ENCODE data around the gene EFNA2.

The EFNA2 gene

GRCh38 chr19:1290703-1291651, 5.3 kb downstream of the EFNA2 start:
- Histone ChIP-seq H3K23ac (ENCODE audit: low read depth, low read length, poor library complexity) (peak overlapping the region; percentile 43), H3K79me1 (ENCODE audit: low read depth, low read length) (peaks cover 37% of the 10 kb centered on the region), H3K36me3 (replicated peaks in 1 of 2; ENCODE audit: control insufficient read depth in 2 of 2, insufficient read depth in 2 of 2, low read length in 2 of 2) (peaks cover 0 to under 1% of the 10 kb centered on the region in 2 donors), H3K14ac (ENCODE audit: low read length) (no peak overlapping the region), H2BK120ac (ENCODE audit: low read depth, low read length) (no peak overlapping the region), H4K91ac (ENCODE audit: low read depth, low read length, poor library complexity) (no peak overlapping the region), H3K4ac (ENCODE audit: low read length) (no peak overlapping the region), H3K27me3 (ENCODE audit: control insufficient read depth in 3 of 3, insufficient read depth in 3 of 3, low read depth in 1 of 3, low read length in 3 of 3) (peaks cover 0 to 7% (median 0%) of the 10 kb centered on the region in 3 experiments), H3K18ac (ENCODE audit: low read length) (peak overlapping the region; percentile 83), H3K9ac (ENCODE audit: low read depth, low read length, poor library complexity) (peak overlapping the region; percentile 9), H2BK15ac (ENCODE audit: low read length) (peak overlapping the region; percentile 2), H4K8ac (ENCODE audit: low read depth, low read length) (peak overlapping the region; percentile 23), H2BK5ac (ENCODE audit: low read length) (peak overlapping the region; percentile 13), H3K4me3 (ENCODE audit: low read length in 2 of 2) (no peak overlapping the region), H3K27ac (replicated peaks; ENCODE audit: low read length) (no peak overlapping the region), H3K9me3 (replicated peaks in 1 of 2; ENCODE audit: control insufficient read depth in 2 of 2, insufficient read depth in 1 of 2, low read depth in 1 of 2, low read length in 2 of 2) (no peaks in the 10 kb centered on the region), H2BK12ac (ENCODE audit: low read length) (peak overlapping the region; percentile 58), H2AK5ac (ENCODE audit: low read depth, low read length) (peak overlapping the region; percentile 86), H3K4me1 (ENCODE audit: control insufficient read depth in 2 of 2, insufficient read depth in 1 of 2, low read depth in 1 of 2, low read length in 2 of 2) (peaks cover 12 to 16% of the 10 kb centered on the region in 2 donors), H2AFZ (ENCODE audit: low read length) (no peak overlapping the region), H3K4me2 (ENCODE audit: insufficient read depth, low read length, poor library complexity, severe bottlenecking) (no peak overlapping the region)
- no CpG with 5 or more reads among the region's 40 CpGs for WGBS, 2 donors (ENCODE audit: extremely low coverage in 2 of 2, insufficient read length in 2 of 2, insufficient replicate concordance in 1 of 2)
- no peak for DNase-seq (ENCODE audit: low spot score)

- Histone ChIP-seq H2BK12ac (ENCODE audit: low read length) (no peak overlapping the region), H4K91ac (ENCODE audit: low read depth, low read length, poor library complexity) (no peak overlapping the region)
These were observed 6.2 kb downstream of the EFNA2 start for GRCh38 chr19:1291761-1292418.

GRCh38 chr19:1292419-1293151, 6.9 kb downstream of the EFNA2 start:
- no peak overlapping the region for H2BK15ac ChIP-seq (ENCODE audit: low read length)
- peaks cover 6% of the 10 kb centered on the region in 2 donors for H3K4me1 ChIP-seq (ENCODE audit: control insufficient read depth in 2 of 2, insufficient read depth in 1 of 2, low read depth in 1 of 2, low read length in 2 of 2)
- no peak overlapping the region for H3K18ac ChIP-seq (ENCODE audit: low read length)
- no peak overlapping the region for H2BK5ac ChIP-seq (ENCODE audit: low read length)
- no peak for DNase-seq (ENCODE audit: low spot score)
- H3K27ac ChIP-seq (replicated peaks; ENCODE audit: low read length): no peak overlapping the region
- no peak overlapping the region for H3K4me3 ChIP-seq (ENCODE audit: low read length in 2 of 2)
- H3K4ac ChIP-seq (ENCODE audit: low read length): no peak overlapping the region
- H2BK12ac ChIP-seq (ENCODE audit: low read length): no peak overlapping the region
- no peaks in the 10 kb centered on the region for H3K9me3 ChIP-seq (replicated peaks in 1 of 2; ENCODE audit: control insufficient read depth in 2 of 2, insufficient read depth in 1 of 2, low read depth in 1 of 2, low read length in 2 of 2)
- no peak overlapping the region for H2AFZ ChIP-seq (ENCODE audit: low read length)
- peaks cover 0 to 8% (median 0%) of the 10 kb centered on the region in 3 experiments for H3K27me3 ChIP-seq (ENCODE audit: control insufficient read depth in 3 of 3, insufficient read depth in 3 of 3, low read depth in 1 of 3, low read length in 3 of 3)
- peaks cover 29% of the 10 kb centered on the region for H3K79me1 ChIP-seq (ENCODE audit: low read depth, low read length)
- no peak overlapping the region for H2AK5ac ChIP-seq (ENCODE audit: low read depth, low read length)
- H3K4me2 ChIP-seq (ENCODE audit: insufficient read depth, low read length, poor library complexity, severe bottlenecking): no peak overlapping the region
- H3K23ac ChIP-seq (ENCODE audit: low read depth, low read length, poor library complexity): no peak overlapping the region
- no CpG with 5 or more reads among the region's 17 CpGs for WGBS, 2 donors (ENCODE audit: extremely low coverage in 2 of 2, insufficient read length in 2 of 2, insufficient replicate concordance in 1 of 2)
- H4K91ac ChIP-seq (ENCODE audit: low read depth, low read length, poor library complexity): no peak overlapping the region
- H3K9ac ChIP-seq (ENCODE audit: low read depth, low read length, poor library complexity): no peak overlapping the region
- H3K14ac ChIP-seq (ENCODE audit: low read length): no peak overlapping the region
- peaks cover 3% of the 10 kb centered on the region in 2 donors for H3K36me3 ChIP-seq (replicated peaks in 1 of 2; ENCODE audit: control insufficient read depth in 2 of 2, insufficient read depth in 2 of 2, low read length in 2 of 2)
- no peak overlapping the region for H2BK120ac ChIP-seq (ENCODE audit: low read depth, low read length)
- no peak overlapping the region for H4K8ac ChIP-seq (ENCODE audit: low read depth, low read length)

More at GRCh38 chr19:1291761-1292418, 6.2 kb downstream of the EFNA2 start:
- Histone ChIP-seq H3K4me2 (ENCODE audit: insufficient read depth, low read length, poor library complexity, severe bottlenecking) (no peak overlapping the region), H2AK5ac (ENCODE audit: low read depth, low read length) (no peak overlapping the region), H3K9me3 (replicated peaks in 1 of 2; ENCODE audit: control insufficient read depth in 2 of 2, insufficient read depth in 1 of 2, low read depth in 1 of 2, low read length in 2 of 2) (no peaks in the 10 kb centered on the region), H3K36me3 (replicated peaks in 1 of 2; ENCODE audit: control insufficient read depth in 2 of 2, insufficient read depth in 2 of 2, low read length in 2 of 2) (peaks cover 0 to 3% of the 10 kb centered on the region in 2 donors), H3K4me3 (ENCODE audit: low read length in 2 of 2) (no peak overlapping the region), H2AFZ (ENCODE audit: low read length) (no peak overlapping the region), H2BK5ac (ENCODE audit: low read length) (peak overlapping the region; percentile 30), H3K14ac (ENCODE audit: low read length) (no peak overlapping the region), H3K79me1 (ENCODE audit: low read depth, low read length) (peaks cover 35% of the 10 kb centered on the region), H3K4me1 (ENCODE audit: control insufficient read depth in 2 of 2, insufficient read depth in 1 of 2, low read depth in 1 of 2, low read length in 2 of 2) (peaks cover 8 to 12% of the 10 kb centered on the region in 2 donors), H4K8ac (ENCODE audit: low read depth, low read length) (no peak overlapping the region), H3K9ac (ENCODE audit: low read depth, low read length, poor library complexity) (no peak overlapping the region), H3K4ac (ENCODE audit: low read length) (no peak overlapping the region), H2BK120ac (ENCODE audit: low read depth, low read length) (no peak overlapping the region), H3K27ac (replicated peaks; ENCODE audit: low read length) (no peak overlapping the region), H2BK15ac (ENCODE audit: low read length) (no peak overlapping the region), H3K27me3 (ENCODE audit: control insufficient read depth in 3 of 3, insufficient read depth in 3 of 3, low read depth in 1 of 3, low read length in 3 of 3) (peaks cover 0 to 8% (median 0%) of the 10 kb centered on the region in 3 experiments), H3K18ac (ENCODE audit: low read length) (peak overlapping the region; percentile 35), H3K23ac (ENCODE audit: low read depth, low read length, poor library complexity) (no peak overlapping the region)
- no peak for DNase-seq (ENCODE audit: low spot score)
- no CpG with 5 or more reads among the region's 25 CpGs for WGBS, 2 donors (ENCODE audit: extremely low coverage in 2 of 2, insufficient read length in 2 of 2, insufficient replicate concordance in 1 of 2)

Measured in neuronal stem cell (in vitro differentiated cells).